CD4-positive, alpha-beta T cell (primary cell): ENCODE data around the gene SPTBN5. TPM values are rescaled to one million over a fixed set of nuclear protein-coding genes. Genes with fewer than 3 reads are reported as not detected.

ENCODE experiments used
- ATAC-seq: fragments of 200-7000 bp; cut with Tn5 transposase; one replicate; pipeline ENCODE4 v1.10.0; 2022; ENCODE audit warnings: mild to moderate bottlenecking; ENCODE audit not compliant: poor library complexity
- CTCF ChIA-PET: fragments of 350-600 bp; sonication (Branson Sonifier 250); formaldehyde crosslinking; loops from one replicate; lab custom pipeline; 2021; ENCODE audit warnings: antibody characterized with exemption, inconsistent platforms; lab: Charles Lee
- POLR2A ChIA-PET: fragments of 350-600 bp; sonication (Branson Sonifier 250); formaldehyde crosslinking; loops from one replicate; lab custom pipeline; 2021; ENCODE audit warnings: antibody characterized with exemption, inconsistent platforms; lab: Charles Lee
- DNase-seq, 14 experiments: peaks; one replicate each; pipeline ENCODE4 v3.0.0-alpha.2; 2013 to 2020; ENCODE audit warnings: mixed read lengths in 2 of 14
- H3K27ac ChIP-seq, 2 donors: one replicate each; pipeline versions ENCODE4 v1.5.1 to v1.7.0; 2013; ENCODE audit warnings: low read length in 2 of 2, low read depth in 1 of 2, mild to moderate bottlenecking in 1 of 2
- H3K27me3 ChIP-seq, 2 experiments: 1 replicate in 1 of 2; 2 replicates in 1 of 2; pipeline versions ENCODE4 v1.6.1 to v1.7.0; 2013; ENCODE audit warnings: low read length in 2 of 2, control low read depth in 1 of 2, mild to moderate bottlenecking in 1 of 2, moderate library complexity in 1 of 2; ENCODE audit not compliant: insufficient read depth in 2 of 2, control insufficient read depth in 1 of 2
- H3K36me3 ChIP-seq: one replicate; pipeline ENCODE4 v1.6.1; 2013; ENCODE audit warnings: low read length, control low read depth; ENCODE audit not compliant: insufficient read depth
- H3K4me1 ChIP-seq: one replicate; pipeline ENCODE4 v1.6.1; 2013; ENCODE audit warnings: low read length, control low read depth; ENCODE audit not compliant: insufficient read depth
- H3K4me3 ChIP-seq: one replicate; pipeline ENCODE4 v1.5.1; 2013; ENCODE audit warnings: mild to moderate bottlenecking, low read length, moderate library complexity
- H3K9me3 ChIP-seq, 2 experiments: 1 replicate in 1 of 2; 2 replicates in 1 of 2; pipeline versions ENCODE4 v1.6.1 to v1.7.0; 2013; ENCODE audit warnings: low read length in 2 of 2, mild to moderate bottlenecking in 2 of 2, control low read depth in 1 of 2, moderate library complexity in 1 of 2; ENCODE audit not compliant: control insufficient read depth in 1 of 2, insufficient read depth in 1 of 2
- H3K27ac Mint-ChIP-seq: one replicate; pipeline ENCODE4 v1.8.0; 2020; ENCODE audit warnings: mixed read lengths
- H3K27me3 Mint-ChIP-seq: one replicate; pipeline ENCODE4 v1.8.0; 2021; ENCODE audit warnings: mixed read lengths
- H3K36me3 Mint-ChIP-seq: one replicate; pipeline ENCODE4 v1.8.0; 2021; ENCODE audit warnings: low read depth, mixed read lengths
- H3K4me1 Mint-ChIP-seq: one replicate; pipeline ENCODE4 v1.8.0; 2021; ENCODE audit warnings: low read depth, mixed read lengths
- H3K4me3 Mint-ChIP-seq: one replicate; pipeline ENCODE4 v1.8.0; 2020; ENCODE audit warnings: mild to moderate bottlenecking, mixed read lengths
- H3K9me3 Mint-ChIP-seq: one replicate; pipeline ENCODE4 v1.8.0; 2020; ENCODE audit warnings: mixed read lengths
- CTCF ChIP-seq: fragments of 200-600 bp; IDR thresholded peaks from one replicate; pipeline ENCODE4 v1.8.0; 2022; ENCODE audit warnings: antibody characterized with exemption, mild to moderate bottlenecking
- intact Hi-C, 2 experiments: fragments of 100-400 bp; cut with DNase I in 1 of 2; cut with micrococcal nuclease in 1 of 2; formaldehyde crosslinking; loops; one replicate each; pipeline versions ENCODE4 v1.15.1 to v1.9.0; 2023 to 2025; cut with DNase I, micrococcal nuclease
- total RNA-seq, 174 experiments: library from RNA in 2 of 174; stranded (reverse) in 2 of 174; gene quantifications; one replicate each; pipeline ENCODE4 v1.2.3 and lab custom pipeline; 2021 to 2026

The SPTBN5 gene
- total RNA-seq, 2 experiments from 2014 or later, result 2.2 to 2.3 TPM

DNA sequence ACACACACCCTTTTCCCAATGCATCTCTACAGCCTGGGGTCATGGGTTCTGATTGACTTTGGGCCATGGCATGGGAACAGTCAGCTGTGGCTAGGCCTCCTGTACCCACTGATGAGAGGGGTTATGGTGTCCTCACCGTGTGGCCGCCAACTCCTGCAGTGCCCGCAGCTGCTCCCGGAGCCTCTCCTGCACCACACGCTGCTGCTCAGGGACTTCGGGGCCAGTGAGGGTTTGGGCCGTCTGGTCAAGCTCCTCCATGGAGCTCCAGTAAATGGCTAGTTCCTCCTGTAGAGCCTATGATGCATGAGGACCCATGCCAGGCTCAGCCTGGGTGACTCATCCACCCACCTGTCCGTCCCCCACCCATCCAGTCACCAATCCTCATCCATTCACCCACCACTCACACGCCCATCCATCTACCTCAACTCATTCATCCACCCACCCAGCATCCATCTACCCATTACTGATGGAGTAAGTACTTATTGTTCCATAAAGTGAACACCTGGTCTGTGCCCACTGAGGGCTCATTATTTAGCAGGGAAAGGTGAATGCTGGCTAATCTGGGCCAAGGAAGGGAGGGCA is 21.6 kb downstream of the SPTBN5 start:
- Mint-ChIP-seq H3K27me3 (no peaks in the 10 kb centered on the region), H3K4me1 (peaks cover 10% of the 10 kb centered on the region), H3K9me3 (no peaks in the 10 kb centered on the region), H3K36me3 (no peaks in the 10 kb centered on the region), H3K27ac (no peak overlapping the region), H3K4me3 (no peak overlapping the region)
- no peaks in the 10 kb centered on the region for H3K9me3 ChIP-seq
- H3K27ac ChIP-seq, result no peak overlapping the region
- DNase-seq (no peak), ATAC-seq (no peak)
- ChIA-PET POLR2A (no interaction called here), CTCF (no interaction called here)
- H3K4me1 ChIP-seq, result peaks cover 16% of the 10 kb centered on the region
- H3K4me3 ChIP-seq, result no peak overlapping the region
- intact Hi-C loops, result no loop called here
- H3K36me3 ChIP-seq, result no peaks in the 10 kb centered on the region
- TF ChIP-seq CTCF, result no peak
- H3K27me3 ChIP-seq, result no peaks in the 10 kb centered on the region

GRCh38 chr15:41871175-41871905 is 22.5 kb downstream of the SPTBN5 start:
- Mint-ChIP-seq H3K9me3 (no peaks in the 10 kb centered on the region), H3K27ac (peak overlapping the region; percentile 72), H3K27me3 (no peaks in the 10 kb centered on the region), H3K4me1 (peaks cover 10% of the 10 kb centered on the region), H3K36me3 (no peaks in the 10 kb centered on the region), H3K4me3 (no peak overlapping the region)
- no peak for DNase-seq
- ChIA-PET CTCF (interaction anchor here (1.2 kb wide), 2 partner anchors 33 to 96 kb away, joined by 3 read pairs; no protein-coding TSS in a partner anchor), POLR2A (interaction anchor here (0.7 to 2.7 kb wide), 7 partner anchors 10 to 97 kb away, joined by 3 to 17 read pairs (median 3); partner anchors contain the start of genes JMJD7, MAPKBP1 and SPTBN5)
- ATAC-seq, result no peak
- H3K27me3 ChIP-seq, result no peaks in the 10 kb centered on the region
- no peak overlapping the region for H3K27ac ChIP-seq
- no peaks in the 10 kb centered on the region for H3K36me3 ChIP-seq
- peaks cover 16% of the 10 kb centered on the region for H3K4me1 ChIP-seq
- intact Hi-C loops, result no loop called here
- no peaks in the 10 kb centered on the region for H3K9me3 ChIP-seq
- TF ChIP-seq CTCF, result no peak
- H3K4me3 ChIP-seq, result no peak overlapping the region

- CTCF ChIA-PET, result interaction anchor here (1.2 kb wide), 2 partner anchors 34 to 96 kb away, joined by 3 read pairs; no protein-coding TSS in a partner anchor
Measured at GRCh38 chr15:41870689-41871081, 23.2 kb downstream of the SPTBN5 start.

More at GRCh38 chr15:41870689-41871081, 23.2 kb downstream of the SPTBN5 start:
- H3K36me3 Mint-ChIP-seq, result no peaks in the 10 kb centered on the region
- no peaks in the 10 kb centered on the region for H3K9me3 Mint-ChIP-seq
- ATAC-seq, result peak; percentile 97
- H3K4me1 ChIP-seq, result peaks cover 16% of the 10 kb centered on the region
- DNase-seq, result peak; percentile 30 to 81 (median 58)
- TF ChIP-seq CTCF, result no peak
- no peak overlapping the region for H3K4me3 ChIP-seq
- H3K9me3 ChIP-seq, result no peaks in the 10 kb centered on the region
- no peak overlapping the region for H3K4me3 Mint-ChIP-seq
- H3K27ac ChIP-seq, result no peak overlapping the region
- H3K36me3 ChIP-seq, result no peaks in the 10 kb centered on the region
- H3K27me3 Mint-ChIP-seq, result no peaks in the 10 kb centered on the region
- POLR2A ChIA-PET, result interaction anchor here (0.5 to 2.7 kb wide), 8 partner anchors 10 to 532 kb away, joined by 3 to 17 read pairs (median 3); partner anchors contain the start of genes JMJD7, MAPKBP1 and SPTBN5
- H3K27me3 ChIP-seq, result no peaks in the 10 kb centered on the region
- H3K4me1 Mint-ChIP-seq, result peaks cover 10% of the 10 kb centered on the region
- intact Hi-C loops, result no loop called here
- H3K27ac Mint-ChIP-seq, result peak overlapping the region; percentile 72
